Central memory CD8-positive, alpha-beta T cell (primary cell): ENCODE measurements around the gene DDN.
A peak's percentile ranks its signal among the peaks of the same experiment; 100 is the strongest.

ENCODE experiments used
- ATAC-seq: fragments of 150-1000 bp; cut with Tn5 transposase; replicated peaks from 2 replicates; pipeline ENCODE4 v1.10.0; 2022; ENCODE audit warnings: mild to moderate bottlenecking, moderate FRiP score, moderate number of reproducible peaks; ENCODE audit not compliant: poor library complexity, severe bottlenecking; ENCODE audit errors: extremely low read depth
- DNase-seq, 2 donors: peaks; one replicate each; pipeline ENCODE4 v3.0.0; 2021; ENCODE audit warnings: low spot score in 2 of 2
- H3K27ac Mint-ChIP-seq: one replicate; pipeline ENCODE4 v1.8.0; 2022; ENCODE audit warnings: low read depth, mild to moderate bottlenecking, moderate library complexity, mixed read lengths
- H3K27me3 Mint-ChIP-seq: one replicate; pipeline ENCODE4 v1.8.0; 2022; ENCODE audit warnings: mixed read lengths
- H3K36me3 Mint-ChIP-seq: one replicate; pipeline ENCODE4 v1.8.0; 2022; ENCODE audit warnings: mild to moderate bottlenecking, moderate library complexity, mixed read lengths; ENCODE audit not compliant: insufficient read depth
- H3K4me1 Mint-ChIP-seq: one replicate; pipeline ENCODE4 v1.8.0; 2022; ENCODE audit warnings: mixed read lengths
- H3K4me3 Mint-ChIP-seq: one replicate; pipeline ENCODE4 v1.8.0; 2022; ENCODE audit warnings: mild to moderate bottlenecking, moderate library complexity, mixed read lengths
- H3K9me3 Mint-ChIP-seq: one replicate; pipeline ENCODE4 v1.8.0; 2022; ENCODE audit warnings: mixed read lengths

The DDN gene

DNA sequence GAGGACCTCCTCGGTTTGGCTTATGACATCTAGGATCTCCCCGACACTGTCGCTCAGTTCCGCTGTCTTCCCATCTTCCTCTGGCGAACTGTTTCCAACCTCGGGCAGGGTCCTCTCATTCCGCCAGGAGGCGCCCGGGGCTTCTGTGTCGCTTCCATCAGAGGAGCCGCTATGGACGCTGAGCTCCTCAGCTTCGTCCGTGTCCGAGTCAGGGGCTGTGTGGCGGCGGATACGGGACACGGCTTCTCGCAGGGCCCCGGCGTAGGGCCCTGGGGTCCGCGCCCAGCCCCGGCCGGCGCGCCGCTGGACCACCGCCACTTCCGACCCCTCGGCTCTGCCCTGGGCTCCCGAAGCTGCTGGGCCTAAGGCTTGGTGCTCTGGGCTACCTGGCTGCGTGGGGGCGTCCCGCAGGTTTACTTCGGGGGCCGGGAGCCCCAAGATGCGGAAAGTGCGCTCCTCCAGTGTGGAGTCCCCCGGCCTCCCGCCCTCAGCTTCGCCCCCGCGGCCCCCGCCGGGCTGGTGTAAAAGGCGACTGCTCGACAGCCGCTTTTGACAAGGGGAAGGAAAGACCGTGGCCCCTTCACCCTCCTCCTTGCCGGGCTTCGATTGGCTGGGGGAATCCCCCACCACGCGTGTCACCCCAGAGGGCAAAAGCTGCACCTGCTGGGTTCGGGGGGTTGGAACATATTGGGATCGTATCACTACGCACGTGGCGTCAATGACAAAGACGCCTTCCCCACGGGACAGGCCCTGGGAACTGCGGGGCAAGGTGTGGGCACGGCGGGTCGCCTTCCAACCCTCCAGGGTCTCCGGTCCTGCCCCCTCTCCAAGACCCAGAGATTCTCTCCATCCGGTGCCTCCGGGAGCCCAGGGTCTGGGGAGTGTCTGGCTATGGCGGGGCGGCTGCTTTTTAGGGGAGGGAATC is 2.1 kb downstream of the DDN start:
- peak; percentile 46 to 70 for DNase-seq
- H3K27me3 Mint-ChIP-seq = peaks cover 56% of the 10 kb centered on the region
- ATAC-seq = peak; percentile 68
- peaks cover 37% of the 10 kb centered on the region for H3K4me1 Mint-ChIP-seq
- H3K27ac Mint-ChIP-seq = peak overlapping the region; percentile 13
- H3K36me3 Mint-ChIP-seq = peaks cover 19% of the 10 kb centered on the region
- no peaks in the 10 kb centered on the region for H3K9me3 Mint-ChIP-seq
- peak overlapping the region; percentile 70 for H3K4me3 Mint-ChIP-seq

DNA sequence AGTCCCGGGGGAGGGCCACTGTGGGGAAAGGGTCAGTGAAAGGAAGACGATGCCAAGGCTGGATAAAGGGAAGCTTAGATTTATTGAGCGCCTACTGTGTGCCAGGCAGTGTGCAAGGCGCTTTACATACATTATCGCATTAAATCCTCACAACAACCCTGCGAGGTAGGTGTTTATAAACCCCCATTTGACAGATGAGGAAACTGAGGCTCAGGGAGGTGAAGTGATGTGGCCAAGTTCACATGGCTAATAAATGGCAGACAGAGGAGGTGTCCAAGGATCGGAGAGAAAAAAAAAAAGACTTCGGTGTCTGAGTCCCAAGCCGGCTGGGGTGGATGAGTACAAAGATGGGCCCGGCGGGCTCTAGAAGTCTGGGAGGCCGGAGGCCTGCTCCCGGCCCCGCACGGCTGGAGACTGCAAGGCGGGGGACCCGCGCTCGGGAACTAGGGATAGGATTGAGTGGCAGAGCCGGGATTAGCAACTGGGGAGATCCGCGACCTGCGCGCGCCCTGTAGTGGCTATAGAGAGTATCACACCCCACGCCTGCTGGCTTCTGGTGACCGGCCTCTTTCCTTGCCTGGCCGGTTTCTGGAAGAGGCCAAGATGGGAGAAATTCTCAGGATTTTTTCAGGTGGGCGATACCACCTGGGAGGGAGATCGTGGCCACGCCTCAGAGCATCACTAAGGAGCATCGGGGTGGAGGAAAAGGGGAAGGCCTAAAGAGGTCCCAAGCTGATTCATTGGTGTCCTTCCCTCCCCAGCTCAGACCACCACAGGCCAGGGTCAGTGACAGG is 3.9 kb downstream of the DDN start:
- H3K27ac Mint-ChIP-seq = peak overlapping the region; percentile 77
- H3K27me3 Mint-ChIP-seq = peaks cover 48% of the 10 kb centered on the region
- peak in 1 of 2 donors; percentile 27 for DNase-seq
- H3K36me3 Mint-ChIP-seq = peaks cover 9% of the 10 kb centered on the region
- H3K9me3 Mint-ChIP-seq = no peaks in the 10 kb centered on the region
- no peak overlapping the region for H3K4me3 Mint-ChIP-seq
- H3K4me1 Mint-ChIP-seq = peaks cover 29% of the 10 kb centered on the region
- no peak for ATAC-seq

DNA sequence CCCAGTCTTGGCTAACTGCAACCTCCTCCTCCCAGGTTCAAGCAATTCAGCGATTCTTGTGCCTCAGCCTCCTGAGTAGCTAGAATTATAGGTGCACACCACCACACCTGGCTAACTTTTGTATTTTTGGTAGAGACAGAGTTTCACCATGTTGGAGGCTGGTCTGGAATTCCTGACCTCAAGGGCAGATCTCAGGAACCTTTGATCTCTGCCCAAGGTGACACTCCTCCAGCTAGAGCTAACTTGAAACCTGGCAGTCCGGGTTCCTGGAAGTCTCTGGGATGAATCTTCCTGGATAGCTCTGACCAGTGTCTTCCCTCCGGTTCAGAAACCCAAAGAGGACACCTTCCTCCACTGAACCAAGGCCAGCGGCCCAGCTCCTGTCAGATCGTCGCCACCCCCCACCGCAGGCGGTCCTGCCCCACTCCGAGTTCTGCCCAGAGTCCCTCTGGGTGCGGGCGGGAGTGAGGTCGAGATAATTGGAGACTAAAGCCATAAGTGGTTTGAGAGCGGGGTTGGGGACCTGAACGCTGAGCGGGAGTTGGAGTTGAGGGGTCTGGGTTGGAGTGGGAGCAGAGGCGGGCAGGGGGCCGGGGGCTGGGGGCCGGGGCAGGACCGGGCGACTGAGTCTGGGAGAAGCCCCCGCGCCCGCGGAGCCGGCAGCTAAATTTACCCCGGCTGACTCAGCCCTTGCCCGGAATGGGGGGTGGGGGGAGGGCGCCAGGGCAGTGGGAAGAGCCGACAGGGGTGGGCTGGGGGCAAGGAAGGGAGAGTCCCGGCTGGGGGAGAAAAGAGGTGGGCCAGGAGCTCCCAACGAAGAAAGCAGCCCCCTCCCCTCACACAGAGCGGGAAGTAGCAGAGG is 4.7 kb downstream of the DDN start:
- Mint-ChIP-seq H3K9me3 (no peaks in the 10 kb centered on the region), H3K4me1 (peaks cover 21% of the 10 kb centered on the region), H3K27me3 (peaks cover 48% of the 10 kb centered on the region), H3K36me3 (peaks cover 8% of the 10 kb centered on the region), H3K4me3 (no peak overlapping the region), H3K27ac (no peak overlapping the region)
- ATAC-seq (no peak), DNase-seq (no peak)

GRCh38 chr12:48993787-48994186 is 5.4 kb downstream of the DDN start:
- Mint-ChIP-seq H3K4me1 (peaks cover 16% of the 10 kb centered on the region), H3K27me3 (peaks cover 49% of the 10 kb centered on the region), H3K4me3 (no peak overlapping the region), H3K27ac (no peak overlapping the region), H3K36me3 (peaks cover 4% of the 10 kb centered on the region), H3K9me3 (no peaks in the 10 kb centered on the region)
- no peak for ATAC-seq
- DNase-seq = no peak

DNA sequence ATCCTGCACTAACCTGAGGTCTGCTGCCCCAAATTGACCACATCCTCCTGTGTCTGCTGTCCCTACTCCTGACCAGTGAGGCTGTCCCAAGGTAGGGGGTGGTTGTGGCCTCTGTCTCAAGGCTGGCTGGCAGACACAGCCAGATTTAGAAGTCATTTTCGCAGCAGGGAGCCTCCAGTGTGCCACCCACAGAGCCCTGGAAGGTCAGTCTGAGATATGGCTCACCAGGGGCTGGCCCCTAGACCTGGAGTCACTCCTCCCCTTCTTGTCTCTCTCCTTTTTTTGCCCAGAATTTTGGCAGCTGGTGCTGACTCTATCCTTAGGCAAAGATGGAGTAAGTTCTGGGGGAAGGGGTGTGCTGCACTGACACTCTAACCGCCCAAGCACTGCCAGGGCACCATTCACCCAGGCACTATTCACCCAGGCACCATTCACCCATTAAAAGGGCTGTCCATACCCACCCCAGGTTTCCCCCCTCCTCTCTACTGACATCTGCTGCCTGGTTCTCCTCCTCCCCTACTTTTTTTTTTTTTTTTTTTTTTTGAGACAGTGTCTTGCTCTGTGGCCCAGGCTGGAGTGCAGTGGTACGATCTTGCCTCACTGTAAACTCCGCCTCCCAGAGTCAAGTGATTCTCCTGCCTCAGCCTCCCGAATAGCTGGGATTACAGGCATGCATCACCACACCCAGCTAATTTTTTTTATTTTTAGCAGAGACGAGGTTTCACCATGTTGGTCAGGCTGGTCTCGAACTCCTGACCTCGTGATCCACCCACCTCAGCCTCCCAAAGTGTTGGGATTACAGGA is 7.7 kb downstream of the DDN start:
- ATAC-seq = no peak
- H3K27ac Mint-ChIP-seq = no peak overlapping the region
- H3K36me3 Mint-ChIP-seq = peaks cover 2% of the 10 kb centered on the region
- peaks cover 18% of the 10 kb centered on the region for H3K4me1 Mint-ChIP-seq
- H3K4me3 Mint-ChIP-seq = no peak overlapping the region
- no peaks in the 10 kb centered on the region for H3K9me3 Mint-ChIP-seq
- DNase-seq = no peak
- H3K27me3 Mint-ChIP-seq = peaks cover 53% of the 10 kb centered on the region

DNA sequence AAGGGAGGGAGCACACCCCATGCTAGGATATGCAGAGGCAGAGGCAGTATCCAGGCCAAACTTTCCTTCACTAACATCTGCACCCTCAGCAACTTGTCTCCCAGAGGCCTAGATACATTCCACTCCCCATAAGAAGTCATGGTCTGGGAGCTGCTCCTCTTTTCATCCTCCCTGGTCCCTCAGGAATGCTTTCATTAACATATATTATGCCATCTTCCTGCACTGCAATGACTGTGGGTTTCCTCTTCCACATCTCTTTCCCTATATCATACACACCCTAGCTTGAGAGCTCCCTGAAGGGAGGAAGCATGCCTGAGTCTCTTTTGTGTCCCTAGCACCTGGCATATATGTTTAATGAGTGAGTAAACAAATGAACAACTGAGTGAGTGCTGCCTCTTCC is 8.6 kb downstream of the DDN start:
- Mint-ChIP-seq H3K9me3 (no peaks in the 10 kb centered on the region), H3K36me3 (peaks cover 1% of the 10 kb centered on the region), H3K27me3 (peaks cover 52% of the 10 kb centered on the region), H3K4me1 (peaks cover 16% of the 10 kb centered on the region), H3K4me3 (no peak overlapping the region), H3K27ac (no peak overlapping the region)
- DNase-seq (no peak), ATAC-seq (no peak)

DNA sequence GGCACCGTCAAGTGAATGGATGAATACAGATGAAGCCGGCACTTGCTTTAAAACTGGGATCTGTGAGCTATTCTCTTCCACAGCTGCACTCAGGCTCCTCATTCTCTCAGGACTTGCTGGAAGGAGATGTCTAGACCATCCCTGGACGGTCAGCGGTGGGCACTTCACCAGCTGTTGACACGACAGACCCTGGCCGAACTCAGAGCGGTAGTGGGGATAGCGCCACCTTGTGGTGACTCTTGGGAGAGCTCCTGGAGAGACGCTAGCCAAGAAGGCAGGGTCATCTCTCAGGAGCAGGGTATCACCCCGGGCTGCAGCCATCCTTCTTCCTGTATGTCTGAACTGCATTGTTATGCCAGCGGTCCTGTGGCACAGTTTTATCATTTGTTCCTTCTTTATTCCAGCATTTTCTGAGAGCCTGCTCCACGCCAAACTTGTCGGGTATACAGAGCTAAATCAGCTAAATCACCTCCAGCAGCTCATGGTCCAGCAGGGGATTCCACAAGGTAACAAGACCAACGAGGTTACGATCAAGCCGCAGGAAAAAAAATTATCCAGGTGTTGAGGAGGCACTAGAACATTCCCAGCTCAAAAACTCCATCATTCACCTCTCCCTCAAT is 11.0 kb downstream of the DDN start:
- no peaks in the 10 kb centered on the region for H3K9me3 Mint-ChIP-seq
- H3K27ac Mint-ChIP-seq = peak overlapping the region; percentile 45
- peaks cover 37% of the 10 kb centered on the region for H3K27me3 Mint-ChIP-seq
- no peak overlapping the region for H3K4me3 Mint-ChIP-seq
- peak; percentile 79 for ATAC-seq
- peak; percentile 57 to 78 for DNase-seq
- H3K4me1 Mint-ChIP-seq = peaks cover 11% of the 10 kb centered on the region
- peaks cover 3% of the 10 kb centered on the region for H3K36me3 Mint-ChIP-seq

GRCh38 chr12:48986720-48987291 is 12.4 kb downstream of the DDN start:
- peaks cover 43% of the 10 kb centered on the region for H3K27me3 Mint-ChIP-seq
- H3K9me3 Mint-ChIP-seq = no peaks in the 10 kb centered on the region
- no peak for DNase-seq
- H3K36me3 Mint-ChIP-seq = peaks cover 8% of the 10 kb centered on the region
- no peak overlapping the region for H3K4me3 Mint-ChIP-seq
- no peak overlapping the region for H3K27ac Mint-ChIP-seq
- no peak for ATAC-seq
- peaks cover 19% of the 10 kb centered on the region for H3K4me1 Mint-ChIP-seq

DNA sequence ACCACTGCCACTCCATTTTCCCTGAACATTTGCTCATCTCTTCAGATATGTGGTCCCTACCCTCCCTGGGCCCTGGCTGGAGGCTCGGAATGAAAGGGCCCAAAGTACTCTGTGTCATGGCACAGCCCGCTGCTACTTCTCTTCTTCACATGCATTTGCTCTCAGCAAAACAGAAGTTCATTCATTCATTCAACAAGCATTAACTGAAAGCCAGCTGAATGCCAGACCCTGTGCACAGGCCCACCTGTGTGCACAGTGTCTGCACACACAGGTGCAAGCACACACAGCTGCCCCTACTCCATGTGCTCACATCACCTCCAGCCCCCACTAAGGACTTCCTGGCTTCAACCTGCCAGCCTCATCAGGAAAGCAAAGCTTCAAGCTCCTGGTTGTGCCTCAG is 13.3 kb downstream of the DDN start:
- peaks cover 16% of the 10 kb centered on the region for H3K36me3 Mint-ChIP-seq
- ATAC-seq (no peak), DNase-seq (no peak)
- no peak overlapping the region for H3K27ac Mint-ChIP-seq
- no peaks in the 10 kb centered on the region for H3K9me3 Mint-ChIP-seq
- peaks cover 28% of the 10 kb centered on the region for H3K4me1 Mint-ChIP-seq
- H3K27me3 Mint-ChIP-seq = peaks cover 44% of the 10 kb centered on the region
- H3K4me3 Mint-ChIP-seq = no peak overlapping the region

- no peak for DNase-seq
- no peak overlapping the region for H3K27ac Mint-ChIP-seq
- peaks cover 40% of the 10 kb centered on the region for H3K27me3 Mint-ChIP-seq
- no peaks in the 10 kb centered on the region for H3K9me3 Mint-ChIP-seq
- ATAC-seq = no peak
- no peak overlapping the region for H3K4me3 Mint-ChIP-seq
- peaks cover 32% of the 10 kb centered on the region for H3K4me1 Mint-ChIP-seq
- H3K36me3 Mint-ChIP-seq = peaks cover 18% of the 10 kb centered on the region
Observed at GRCh38 chr12:48985475-48985897, 13.7 kb downstream of the DDN start.

GRCh38 chr12:48982397-48983080 is 16.6 kb downstream of the DDN start:
- ATAC-seq (no peak), DNase-seq (no peak)
- H3K4me1 Mint-ChIP-seq = peaks cover 48% of the 10 kb centered on the region
- peak overlapping the region; percentile 95 for H3K27ac Mint-ChIP-seq
- no peaks in the 10 kb centered on the region for H3K9me3 Mint-ChIP-seq
- peaks cover 20% of the 10 kb centered on the region for H3K27me3 Mint-ChIP-seq
- peaks cover 35% of the 10 kb centered on the region for H3K36me3 Mint-ChIP-seq
- H3K4me3 Mint-ChIP-seq = peak overlapping the region; percentile 88
